DND-41 (cell line): ENCODE measurements around the gene KCNV2.

Experiments
- CTCF ChIP-seq: IDR thresholded peaks from 2 replicates; pipeline ENCODE4 v1.5.1; 2012; ENCODE audit warnings: borderline replicate concordance, low read length, moderate library complexity, mild to moderate bottlenecking; ENCODE audit not compliant: poor library complexity, severe bottlenecking; ENCODE audit errors: extremely low read depth
- EZH2 ChIP-seq: IDR thresholded peaks from 3 replicates; pipeline ENCODE4 v1.6.1; 2012; ENCODE audit warnings: borderline replicate concordance, low read depth, mild to moderate bottlenecking, moderate library complexity, low read length, inconsistent platforms; ENCODE audit not compliant: severe bottlenecking

- TF ChIP-seq CTCF (no peak), EZH2 (no peak)
These were observed 44.1 kb downstream of the KCNV2 start for GRCh38 chr9:2761424-2761823.
